HG03439 (cell line): Measurements from ENCODE around the gene NFAT5.
"Not testable (repeated sequence)": the region's sequence is repeated elsewhere in the genome, so short reads cannot be mapped to it uniquely, and the experiment has no call there.

Experiments
- ATAC-seq: cut with Tn5 transposase; IDR thresholded peaks from one replicate; pipeline ENCODE4 v1.9.1; 2021; ENCODE audit warnings: mild to moderate bottlenecking, moderate library complexity; ENCODE audit not compliant: unreplicated experiment

The NFAT5 gene, protein sequence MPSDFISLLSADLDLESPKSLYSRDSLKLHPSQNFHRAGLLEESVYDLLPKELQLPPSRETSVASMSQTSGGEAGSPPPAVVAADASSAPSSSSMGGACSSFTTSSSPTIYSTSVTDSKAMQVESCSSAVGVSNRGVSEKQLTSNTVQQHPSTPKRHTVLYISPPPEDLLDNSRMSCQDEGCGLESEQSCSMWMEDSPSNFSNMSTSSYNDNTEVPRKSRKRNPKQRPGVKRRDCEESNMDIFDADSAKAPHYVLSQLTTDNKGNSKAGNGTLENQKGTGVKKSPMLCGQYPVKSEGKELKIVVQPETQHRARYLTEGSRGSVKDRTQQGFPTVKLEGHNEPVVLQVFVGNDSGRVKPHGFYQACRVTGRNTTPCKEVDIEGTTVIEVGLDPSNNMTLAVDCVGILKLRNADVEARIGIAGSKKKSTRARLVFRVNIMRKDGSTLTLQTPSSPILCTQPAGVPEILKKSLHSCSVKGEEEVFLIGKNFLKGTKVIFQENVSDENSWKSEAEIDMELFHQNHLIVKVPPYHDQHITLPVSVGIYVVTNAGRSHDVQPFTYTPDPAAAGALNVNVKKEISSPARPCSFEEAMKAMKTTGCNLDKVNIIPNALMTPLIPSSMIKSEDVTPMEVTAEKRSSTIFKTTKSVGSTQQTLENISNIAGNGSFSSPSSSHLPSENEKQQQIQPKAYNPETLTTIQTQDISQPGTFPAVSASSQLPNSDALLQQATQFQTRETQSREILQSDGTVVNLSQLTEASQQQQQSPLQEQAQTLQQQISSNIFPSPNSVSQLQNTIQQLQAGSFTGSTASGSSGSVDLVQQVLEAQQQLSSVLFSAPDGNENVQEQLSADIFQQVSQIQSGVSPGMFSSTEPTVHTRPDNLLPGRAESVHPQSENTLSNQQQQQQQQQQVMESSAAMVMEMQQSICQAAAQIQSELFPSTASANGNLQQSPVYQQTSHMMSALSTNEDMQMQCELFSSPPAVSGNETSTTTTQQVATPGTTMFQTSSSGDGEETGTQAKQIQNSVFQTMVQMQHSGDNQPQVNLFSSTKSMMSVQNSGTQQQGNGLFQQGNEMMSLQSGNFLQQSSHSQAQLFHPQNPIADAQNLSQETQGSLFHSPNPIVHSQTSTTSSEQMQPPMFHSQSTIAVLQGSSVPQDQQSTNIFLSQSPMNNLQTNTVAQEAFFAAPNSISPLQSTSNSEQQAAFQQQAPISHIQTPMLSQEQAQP (N-terminal part only)

DNA sequence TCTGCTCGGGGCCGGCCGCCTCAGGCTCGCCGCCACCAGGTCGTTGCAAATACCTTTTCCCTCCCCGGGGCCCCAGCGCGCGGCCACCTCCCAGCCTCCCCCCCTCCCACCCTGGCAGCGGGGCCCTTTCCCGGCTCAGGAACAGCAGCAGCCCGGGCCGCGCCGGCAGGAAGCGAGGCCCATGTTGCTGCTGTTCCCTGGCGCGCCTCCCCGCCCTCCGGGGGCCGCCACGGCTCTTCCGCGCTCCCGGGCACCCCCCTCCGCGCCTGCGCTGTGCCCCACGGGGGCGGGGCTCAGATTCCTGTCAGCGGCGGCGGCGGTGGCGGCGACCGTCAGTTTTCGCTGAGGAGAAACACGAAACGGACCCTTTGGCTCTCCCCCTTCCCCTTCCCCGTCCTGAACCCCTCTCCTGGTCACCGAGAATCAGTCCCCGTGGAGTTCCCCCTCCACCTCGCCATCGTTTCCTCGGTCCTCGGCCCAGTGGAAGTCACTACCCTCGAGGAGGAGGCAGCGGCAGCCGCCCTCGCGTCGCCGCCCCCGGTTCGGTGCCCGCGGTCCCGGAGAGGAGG, at the start of gene NFAT5:
Gene NFAT5, plus strand, starts transcription at position 296 of the 569 bp plus-strand sequence. CDS start 336 bp downstream, outside the sequence.
- peak; percentile 46 for ATAC-seq

DNA sequence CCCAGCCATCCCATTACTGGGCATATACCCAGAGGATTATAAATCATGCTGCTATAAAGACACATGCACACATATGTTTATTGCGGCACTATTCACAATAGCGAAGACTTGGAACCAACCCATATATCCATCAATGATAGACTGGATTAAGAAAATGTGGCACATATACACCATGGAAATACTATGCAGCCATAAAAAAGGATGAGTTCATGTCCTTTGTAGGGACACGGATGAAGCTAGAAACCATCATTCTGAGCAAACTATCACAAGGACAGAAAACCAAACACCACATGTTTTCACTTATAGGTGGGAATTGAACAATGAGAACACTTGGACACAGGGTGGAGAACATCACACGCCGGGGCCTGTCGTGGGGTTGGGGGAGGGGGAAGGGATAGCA, 47.9 kb upstream of the NFAT5 start:
- not testable (repeated sequence) for ATAC-seq

DNA sequence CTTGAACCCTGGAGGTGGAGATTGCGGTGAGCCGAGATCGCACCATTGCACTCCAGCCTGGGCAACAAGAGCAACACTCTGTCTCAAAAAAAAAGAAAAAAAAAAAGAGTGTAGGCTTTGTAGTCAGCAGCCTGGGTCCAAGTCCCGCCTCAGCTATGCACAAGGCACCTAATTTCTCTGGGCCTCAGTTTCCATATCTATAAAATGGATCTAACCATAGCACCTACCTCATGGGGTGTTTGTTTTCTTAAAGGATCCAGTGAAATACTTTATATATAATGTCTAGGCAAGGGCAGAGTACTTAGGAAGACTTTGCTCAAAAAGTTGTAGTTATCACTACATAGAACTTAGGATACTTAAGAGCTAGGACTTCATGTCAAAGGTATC, 45.4 kb upstream of the NFAT5 start:
- ATAC-seq, result no peak

DNA sequence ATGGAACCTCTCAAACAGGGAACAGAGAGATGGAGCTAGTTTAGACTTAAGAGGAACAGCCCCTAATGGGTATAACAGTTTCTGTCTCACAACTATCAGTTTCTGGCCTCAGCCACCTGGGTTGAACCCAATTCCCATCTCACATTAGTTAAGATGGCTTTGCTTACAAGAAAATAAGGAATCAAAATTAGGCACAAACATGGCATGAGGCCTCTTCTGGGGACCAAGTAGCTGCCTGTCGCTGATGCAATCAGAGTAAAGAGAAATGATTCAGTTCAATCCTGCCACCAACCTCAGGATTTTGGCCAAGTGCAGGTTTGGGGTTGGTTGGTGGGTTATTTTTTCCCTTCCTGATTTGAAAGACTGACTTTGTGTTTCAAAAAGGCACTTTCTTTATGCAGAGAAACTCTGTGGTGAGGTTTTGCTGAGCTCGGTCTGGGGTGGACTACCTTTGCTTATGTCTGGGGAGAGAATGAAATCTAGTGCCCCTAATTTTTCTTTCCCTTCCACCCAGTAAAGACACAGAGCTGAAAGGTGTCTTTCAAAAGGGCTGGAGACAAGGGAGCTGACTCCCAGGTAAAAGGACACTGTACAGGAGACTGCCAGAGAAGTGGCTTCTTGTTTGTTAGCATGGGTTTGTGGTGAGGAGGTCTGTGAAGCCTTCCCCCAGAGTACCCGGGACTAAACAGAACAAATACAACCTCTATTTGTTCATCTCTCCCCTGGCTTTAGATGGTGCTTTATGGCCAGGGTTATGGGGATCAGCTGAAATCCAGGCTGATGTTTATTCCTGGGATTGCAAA, 44.8 kb upstream of the NFAT5 start:
- no peak for ATAC-seq

DNA sequence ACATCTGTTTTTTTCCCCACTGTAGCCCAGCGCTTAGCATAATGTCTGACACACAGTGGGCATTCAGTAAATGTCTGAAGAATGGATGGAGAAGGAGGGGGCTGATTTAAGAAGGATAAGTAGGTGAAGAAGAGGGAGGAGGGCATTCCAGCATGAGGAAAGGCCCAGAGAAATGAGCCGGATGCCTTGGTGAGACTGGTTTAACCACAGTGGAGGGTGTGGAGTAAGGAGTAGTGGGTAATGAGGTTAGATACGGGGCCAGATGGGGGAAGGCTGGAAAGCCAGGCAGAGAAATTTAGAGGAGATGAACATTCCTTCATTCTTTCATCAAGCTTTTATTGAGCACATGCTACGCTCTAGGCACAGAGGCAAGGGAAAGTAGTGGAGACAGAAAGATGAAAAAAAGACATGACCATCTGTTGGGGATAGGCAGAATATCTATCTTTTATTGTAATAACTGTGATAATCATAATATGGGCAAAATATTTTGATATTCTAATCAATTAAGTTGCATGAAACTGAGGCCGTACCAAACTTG, 43.7 kb upstream of the NFAT5 start:
- ATAC-seq, result no peak

DNA sequence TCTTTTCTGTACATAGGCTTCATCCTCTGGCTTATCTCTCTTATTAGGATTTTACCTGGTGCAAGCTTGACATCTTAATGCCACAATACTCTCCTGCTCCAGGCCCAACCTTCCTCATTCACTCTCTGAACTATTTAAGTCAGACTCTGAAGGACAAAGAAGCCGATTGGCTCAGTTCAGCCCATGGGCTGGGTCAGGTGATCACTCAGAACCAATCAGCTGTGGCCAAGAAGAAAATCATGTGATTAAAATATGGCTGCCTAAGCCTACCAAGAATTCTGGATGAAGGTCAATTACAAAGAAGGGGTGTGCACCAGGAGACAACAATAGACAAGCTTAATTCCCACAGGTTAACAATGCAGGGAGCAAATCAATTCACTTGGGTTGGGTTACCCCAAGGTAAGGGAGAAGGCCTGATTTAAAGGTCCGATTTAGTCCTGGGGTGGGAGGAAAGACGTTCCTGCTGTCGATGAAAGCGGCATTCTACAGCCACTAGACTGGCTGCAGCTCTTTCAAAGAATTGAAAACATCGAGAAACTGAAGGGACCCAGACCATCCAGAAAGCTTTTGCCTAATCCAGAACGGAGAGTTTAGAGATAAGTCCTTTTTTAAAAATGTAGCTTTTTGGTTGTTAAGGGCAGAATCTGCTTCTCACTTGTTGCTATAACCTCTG, 42.9 kb upstream of the NFAT5 start:
- no peak for ATAC-seq

DNA sequence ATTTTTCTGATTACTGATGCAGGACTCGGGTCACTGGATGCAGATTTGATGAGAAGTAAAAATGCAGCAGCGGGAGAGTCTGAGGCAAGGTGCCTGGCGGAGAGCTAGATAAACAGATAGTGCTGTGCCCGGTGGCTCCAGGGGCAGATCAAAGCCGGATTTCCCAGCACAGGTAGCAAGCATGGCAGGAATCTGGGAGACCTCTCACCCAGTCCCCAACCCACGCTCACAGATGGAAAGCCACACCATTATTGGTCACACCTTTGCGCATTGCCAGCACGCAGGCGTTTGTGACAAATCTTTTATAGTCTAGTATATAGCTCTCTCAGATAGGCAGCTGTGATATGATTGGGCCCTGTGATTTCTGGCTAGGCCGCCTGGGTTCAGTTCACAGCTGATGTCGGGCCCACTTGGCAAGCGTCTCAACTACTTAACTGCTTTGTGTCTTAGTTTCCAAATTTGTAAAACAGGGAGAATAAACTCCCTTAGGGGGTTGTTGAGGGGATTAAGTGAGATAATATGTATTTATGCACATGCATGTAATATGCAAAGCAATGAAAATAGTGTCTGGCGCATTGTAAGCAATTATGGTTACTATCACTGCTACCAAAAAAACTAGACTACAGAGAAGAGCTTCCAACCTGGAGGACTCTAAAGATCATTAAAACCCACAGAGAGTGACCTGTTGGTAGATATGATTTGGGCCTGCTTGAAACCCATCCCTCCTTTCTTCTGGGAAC, 42.0 kb upstream of the NFAT5 start:
- ATAC-seq, result no peak

DNA sequence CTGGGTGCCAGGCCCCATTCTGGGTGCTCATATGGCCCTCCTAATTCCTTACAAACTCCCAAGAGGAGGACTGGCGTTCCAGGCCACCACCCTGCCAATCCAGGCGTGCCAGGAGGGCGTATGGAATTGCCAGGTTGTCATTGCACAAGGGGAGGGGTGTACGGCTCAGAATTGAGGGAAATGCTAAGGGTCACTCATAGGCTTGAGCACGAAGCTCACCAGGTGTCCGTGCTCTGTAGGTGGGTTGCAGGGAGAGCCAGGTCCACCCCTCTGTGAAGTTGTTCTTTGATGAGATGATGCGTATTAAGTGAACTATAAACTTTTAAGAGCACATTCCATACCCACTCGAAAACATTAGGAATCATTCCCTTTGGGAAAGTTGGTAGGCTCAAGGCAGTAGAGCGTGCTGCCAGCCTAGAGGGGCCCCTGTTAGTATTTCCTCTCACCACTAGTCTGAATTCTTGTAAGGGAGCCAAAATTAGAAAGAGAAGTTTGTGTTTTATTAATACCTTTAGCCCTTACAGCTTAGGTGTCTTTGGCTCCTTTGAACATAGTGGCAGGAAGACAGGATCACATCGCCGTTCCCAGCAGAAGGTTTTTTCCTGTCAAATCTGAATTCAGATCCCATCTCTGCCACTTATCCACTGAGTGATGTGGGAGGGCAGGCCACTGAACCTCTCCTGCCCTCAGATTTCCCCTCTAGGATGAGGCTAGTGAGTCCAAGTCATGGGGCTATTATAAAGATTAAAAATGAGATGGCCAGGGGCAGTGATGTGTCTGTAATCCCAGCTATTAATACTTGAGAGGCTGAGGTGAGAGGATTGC, 38.7 kb upstream of the NFAT5 start:
- ATAC-seq, result no peak

DNA sequence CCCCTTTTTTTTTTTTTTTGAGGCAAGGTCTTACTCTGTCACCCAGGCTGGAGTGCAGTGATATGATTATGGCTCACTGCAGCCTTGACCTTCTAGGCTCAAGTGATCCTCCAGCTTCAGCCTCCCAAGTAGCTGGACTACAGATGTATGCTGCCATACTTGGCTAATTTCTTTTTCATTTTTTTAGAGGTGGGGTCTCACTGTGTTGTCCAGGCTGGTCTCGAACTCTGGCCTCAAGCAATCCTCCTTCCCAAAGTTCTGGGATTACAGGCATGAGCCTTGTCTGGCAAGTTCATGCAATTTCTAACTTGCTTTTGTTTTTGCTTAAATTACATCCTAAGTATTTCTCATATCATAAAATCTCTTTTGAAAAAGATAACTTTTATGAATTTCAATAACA, 33.8 kb upstream of the NFAT5 start:
- ATAC-seq, result no peak

DNA sequence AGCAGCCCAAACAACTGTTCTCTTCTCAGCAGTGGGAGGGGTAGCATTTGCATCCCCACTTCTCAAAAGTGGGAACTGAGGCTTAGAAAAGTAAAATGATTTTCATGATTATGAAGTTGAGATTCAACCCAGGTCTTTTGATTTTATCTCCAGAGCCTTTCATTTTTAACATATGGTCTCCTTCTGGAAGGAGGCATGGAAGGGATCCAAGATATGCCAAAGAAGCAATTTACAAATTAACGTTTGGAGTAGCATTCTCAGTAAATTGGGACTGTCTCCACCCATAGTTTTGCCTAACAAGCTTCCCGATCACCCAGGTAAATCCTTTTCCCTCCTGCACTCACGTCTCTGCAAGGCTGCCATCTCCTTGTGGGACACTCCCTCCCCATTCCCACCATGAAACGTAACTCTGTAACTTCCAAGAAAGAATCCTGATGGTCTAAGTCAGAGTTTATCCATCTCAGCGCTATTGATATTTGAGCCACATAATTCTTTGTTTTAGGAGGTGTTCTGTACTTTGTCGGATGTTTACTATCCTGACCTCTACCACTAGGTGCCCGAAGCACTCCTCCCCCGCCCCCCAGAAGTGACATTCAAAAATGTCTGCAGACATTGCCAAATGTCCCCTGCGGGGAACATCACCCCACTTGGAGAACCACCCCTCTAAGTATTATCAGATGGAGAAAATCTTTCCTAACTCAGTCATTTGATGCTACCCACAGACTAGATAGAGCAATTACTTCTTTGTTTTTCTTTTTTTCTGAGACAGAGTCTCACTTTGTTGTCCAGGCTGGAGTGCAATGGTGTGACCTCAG, 32.9 kb upstream of the NFAT5 start:
- ATAC-seq, result no peak

DNA sequence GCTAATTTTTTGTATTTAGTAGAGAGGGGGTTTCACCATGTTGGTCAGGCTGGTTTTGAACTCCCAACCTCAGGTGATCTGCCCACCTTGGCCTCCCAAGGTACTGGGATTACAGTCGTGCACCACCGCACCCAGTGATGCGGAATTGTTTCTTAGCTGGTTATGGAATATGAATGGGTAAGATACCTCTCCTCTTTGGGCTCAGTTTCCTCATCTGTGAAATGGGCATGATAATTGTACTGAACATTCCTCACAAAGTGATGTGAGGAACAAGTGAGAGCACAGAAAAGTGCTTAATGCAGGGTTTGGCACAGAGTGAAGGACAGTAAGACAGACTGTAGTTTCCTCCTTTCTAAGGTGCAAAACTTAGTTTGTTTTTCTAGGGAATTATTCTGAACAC, 31.0 kb upstream of the NFAT5 start:
- no peak for ATAC-seq

DNA sequence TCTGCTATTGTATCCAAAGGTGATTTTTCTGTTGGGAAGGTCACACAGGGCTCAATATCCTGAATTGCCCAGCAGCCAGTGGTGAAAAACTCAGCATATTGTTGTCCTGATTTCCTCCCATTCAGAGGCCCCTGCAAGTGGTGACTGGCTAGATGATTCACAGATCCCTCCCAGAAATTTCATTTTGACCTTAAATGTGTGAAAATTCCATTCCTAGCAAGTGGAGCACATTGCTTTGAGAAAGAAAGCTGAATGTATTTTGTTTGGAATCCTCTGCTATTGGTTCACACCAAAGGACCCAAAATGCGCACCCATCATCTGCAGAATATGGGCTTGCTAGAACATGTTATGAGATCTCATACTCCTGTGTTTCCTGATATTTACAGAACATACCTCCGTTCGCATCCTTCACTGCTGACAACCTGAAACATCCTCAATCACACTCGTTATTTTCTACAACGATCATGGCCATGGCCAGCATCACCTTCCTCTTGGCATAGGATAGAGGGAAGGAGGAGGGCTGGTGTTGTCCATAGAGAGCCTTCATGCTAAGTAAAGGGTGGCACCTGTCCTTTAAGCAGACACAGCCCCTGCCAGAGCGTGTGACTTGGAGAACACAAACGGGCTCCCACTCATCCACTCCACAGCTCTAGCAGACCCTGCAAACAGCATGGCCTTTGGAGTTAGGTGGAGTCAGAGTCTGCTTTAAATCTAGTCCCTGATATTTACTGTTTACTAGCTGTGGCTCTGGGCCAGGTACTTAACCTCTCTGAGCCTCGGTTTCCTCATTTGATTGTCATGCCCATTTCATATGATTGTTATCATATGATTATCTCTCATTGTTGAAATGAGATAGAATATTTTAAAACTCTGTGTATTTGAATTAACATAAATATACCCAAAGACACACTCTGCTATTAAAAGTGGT, 30.4 kb upstream of the NFAT5 start:
- ATAC-seq, result no peak

DNA sequence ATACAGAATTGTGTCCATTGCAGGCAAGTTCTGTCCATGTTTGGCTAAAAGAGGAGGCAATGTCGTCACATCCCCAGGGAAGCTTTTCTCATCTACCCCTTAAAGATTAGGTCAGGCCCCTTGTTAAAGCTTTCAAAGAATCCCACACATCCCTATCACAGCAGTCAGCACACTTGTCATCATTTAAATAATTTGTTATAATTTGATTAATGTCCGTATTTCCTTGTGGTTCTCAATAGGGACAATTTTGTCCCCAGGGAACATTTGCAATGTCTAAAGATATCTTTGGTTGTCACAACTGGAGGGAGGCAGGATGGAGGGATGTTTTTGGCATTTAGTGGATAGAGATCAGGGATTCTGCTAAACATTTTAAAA, 28.1 kb upstream of the NFAT5 start:
- ATAC-seq, result no peak

DNA sequence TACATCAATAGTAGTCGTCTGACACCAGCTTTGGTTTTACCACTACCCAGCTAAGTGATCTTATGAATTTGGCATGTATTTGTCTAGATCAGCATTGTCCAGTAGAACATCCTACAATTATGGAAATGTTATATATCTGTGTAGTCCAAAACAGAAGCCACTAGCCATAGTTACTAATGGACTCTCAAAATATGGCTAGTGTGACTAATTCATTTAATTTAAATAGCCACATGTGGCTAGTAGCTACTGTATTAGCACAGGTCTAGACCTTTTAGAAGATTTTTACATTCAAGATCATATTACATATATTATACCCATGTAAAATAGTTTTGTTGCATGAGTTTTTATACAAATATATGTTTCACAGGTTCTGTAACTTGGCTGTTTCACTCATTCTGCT, 27.0 kb upstream of the NFAT5 start:
- ATAC-seq, result no peak

DNA sequence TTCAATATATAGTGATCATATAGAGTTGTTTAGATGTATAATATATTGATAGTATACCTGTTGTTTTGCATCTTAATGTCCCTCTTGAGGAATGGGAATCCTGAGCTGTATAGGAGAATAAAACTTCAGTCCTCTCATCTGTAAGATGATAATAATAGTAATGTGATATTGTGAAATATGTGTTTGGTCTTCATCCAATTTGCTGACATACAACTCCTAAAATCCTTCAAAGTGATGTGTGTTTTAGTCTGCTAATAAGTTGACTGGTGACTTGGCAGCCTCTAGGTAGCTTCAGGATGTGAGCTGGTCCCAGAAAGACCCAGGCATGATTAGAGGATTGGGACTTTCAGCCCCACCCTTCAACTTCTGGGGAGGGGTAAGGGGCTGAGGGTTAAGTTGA, 22.8 kb upstream of the NFAT5 start:
- no peak for ATAC-seq

DNA sequence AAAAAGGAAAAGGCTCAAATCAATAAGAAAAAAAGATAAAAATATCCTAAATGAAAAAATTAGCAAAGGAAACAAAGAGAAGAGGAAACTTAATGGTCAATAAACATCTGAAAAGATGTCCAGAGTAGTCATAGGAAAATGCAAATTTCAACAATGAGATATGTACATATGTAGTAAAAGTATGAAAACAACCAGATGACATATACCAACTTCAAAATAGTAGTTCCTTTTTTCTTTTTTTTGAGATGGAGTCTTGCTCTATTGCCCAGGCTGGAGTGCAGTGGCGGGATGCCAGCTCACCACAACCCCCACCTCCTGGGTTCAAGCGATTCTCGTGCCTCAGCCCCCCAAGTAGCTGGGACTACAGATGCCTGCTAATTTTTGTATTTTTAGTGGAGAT, 21.7 kb upstream of the NFAT5 start:
- no peak for ATAC-seq
